Subcutaneous adipose tissue (tissue), 4 donors: ENCODE data around the gene PDZK1IP1. TPM values are rescaled to one million over a fixed set of nuclear protein-coding genes. Genes with fewer than 3 reads are reported as not detected.

Experiments
- total RNA-seq, 4 donors: library from RNA; depleted of rRNA; stranded (reverse); fragments of >200 nt; gene quantifications; one replicate each; pipeline ENCODE4 v1.1.0, GENCODE V29; 2016
- TF ChIP-seq, protein P1 (sequence below): fragments of 450-650 bp; IDR thresholded peaks from one replicate; pipeline ENCODE4 v1.5.1; 2016; ENCODE audit warnings: low read depth, mild to moderate bottlenecking, control low read depth, antibody characterized with exemption, moderate library complexity

Gene PDZK1IP1
- total RNA-seq, 4 donors from 2014 or later, result 0.85 to 11.3 (median 3.8) TPM; not detected in 1

DNA sequence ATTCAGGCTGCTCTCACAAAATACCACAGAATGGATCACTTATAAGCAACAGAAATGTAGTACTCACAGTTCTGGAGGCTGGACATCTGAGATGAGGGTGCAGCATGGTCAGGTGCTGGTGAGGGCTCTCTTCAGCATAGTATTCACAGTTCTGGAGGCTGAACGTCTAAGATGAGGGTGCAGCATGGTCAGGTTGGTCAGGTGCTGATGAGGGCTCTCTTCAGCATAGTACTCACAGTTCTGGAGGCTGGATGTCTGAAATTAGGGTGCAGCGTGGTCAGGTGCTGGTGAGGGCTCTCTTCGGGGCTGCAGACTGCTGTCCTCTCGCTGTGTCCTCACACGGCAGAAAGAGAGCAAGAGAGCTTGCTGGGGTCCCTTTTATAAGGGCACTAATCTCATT lies 17.1 kb downstream of the PDZK1IP1 start:
- TF ChIP-seq, protein P1, sequence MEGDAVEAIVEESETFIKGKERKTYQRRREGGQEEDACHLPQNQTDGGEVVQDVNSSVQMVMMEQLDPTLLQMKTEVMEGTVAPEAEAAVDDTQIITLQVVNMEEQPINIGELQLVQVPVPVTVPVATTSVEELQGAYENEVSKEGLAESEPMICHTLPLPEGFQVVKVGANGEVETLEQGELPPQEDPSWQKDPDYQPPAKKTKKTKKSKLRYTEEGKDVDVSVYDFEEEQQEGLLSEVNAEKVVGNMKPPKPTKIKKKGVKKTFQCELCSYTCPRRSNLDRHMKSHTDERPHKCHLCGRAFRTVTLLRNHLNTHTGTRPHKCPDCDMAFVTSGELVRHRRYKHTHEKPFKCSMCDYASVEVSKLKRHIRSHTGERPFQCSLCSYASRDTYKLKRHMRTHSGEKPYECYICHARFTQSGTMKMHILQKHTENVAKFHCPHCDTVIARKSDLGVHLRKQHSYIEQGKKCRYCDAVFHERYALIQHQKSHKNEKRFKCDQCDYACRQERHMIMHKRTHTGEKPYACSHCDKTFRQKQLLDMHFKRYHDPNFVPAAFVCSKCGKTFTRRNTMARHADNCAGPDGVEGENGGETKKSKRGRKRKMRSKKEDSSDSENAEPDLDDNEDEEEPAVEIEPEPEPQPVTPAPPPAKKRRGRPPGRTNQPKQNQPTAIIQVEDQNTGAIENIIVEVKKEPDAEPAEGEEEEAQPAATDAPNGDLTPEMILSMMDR, result no peak

DNA sequence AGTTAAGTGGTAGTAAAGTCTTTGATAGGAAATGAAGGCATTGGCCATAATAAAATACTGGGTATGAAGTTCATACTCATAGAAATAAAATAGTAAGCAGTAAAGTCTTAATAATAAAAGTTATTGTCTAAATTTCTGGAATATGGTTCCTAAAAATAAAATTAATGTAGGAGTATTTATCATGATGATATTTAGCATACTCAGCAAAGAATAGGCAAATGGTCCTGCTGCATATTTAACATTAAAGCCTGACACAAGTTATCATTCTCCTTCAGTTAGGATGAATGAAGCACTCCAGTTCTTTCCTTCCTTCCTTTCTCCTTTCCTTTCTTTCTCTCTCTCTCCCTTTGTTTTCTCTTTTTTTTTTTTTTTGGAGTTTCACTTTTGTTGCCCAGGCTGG lies 25.3 kb downstream of the PDZK1IP1 start:
- TF ChIP-seq, protein P1, result no peak

DNA sequence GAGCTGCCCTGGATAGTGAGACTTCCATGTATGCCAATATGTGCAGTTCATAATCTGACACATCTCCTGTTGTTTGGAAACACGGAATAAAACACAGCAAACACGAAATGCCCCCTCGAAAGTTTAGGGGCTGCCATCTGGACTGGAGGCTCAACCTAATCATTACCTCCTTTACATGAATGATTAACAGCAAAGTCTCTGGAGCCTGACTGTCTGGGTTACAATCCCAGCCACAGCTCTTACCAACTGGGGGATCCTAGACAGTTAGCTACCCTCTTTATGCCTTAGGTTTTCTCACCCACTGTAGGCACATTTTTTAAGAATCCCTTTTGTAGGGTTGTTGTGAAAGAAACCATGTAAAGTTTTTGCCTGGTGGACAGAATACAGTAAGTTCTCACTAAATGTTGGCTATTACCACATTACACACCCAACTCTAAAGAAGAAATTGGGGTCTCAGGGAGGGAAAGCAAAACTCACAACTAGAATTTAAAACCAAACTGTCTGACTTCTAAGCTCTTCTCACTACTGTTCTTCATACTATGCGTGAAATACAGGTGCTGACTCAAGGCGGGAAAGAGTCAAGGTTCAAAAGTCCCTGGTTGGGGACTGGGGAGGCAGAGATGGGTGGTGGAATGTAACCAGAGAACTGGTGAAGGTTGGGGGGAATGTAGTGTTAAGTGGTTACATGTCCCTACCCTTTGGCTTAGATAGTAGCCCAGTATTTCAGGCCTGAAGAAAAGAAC lies 28.4 kb downstream of the PDZK1IP1 start:
- TF ChIP-seq, protein P1, result no peak

DNA sequence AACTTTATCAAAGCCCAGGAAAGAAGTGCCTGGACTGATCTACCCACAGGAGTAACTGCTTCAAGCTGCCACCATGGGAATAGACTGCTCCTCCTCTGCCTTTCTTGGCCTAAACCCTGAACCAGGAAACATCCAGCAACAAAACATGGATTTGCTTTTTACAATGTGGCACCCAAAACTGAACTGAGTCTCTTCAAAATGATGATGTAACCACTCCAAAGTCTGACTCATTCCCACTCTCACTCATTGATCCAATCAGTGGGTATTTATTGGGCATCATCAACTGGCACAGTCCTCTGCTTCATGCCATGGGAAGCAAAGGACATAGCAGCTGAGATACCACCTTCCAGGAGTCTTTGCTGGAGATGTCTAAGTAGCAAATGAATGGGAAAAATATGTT lies 29.1 kb downstream of the PDZK1IP1 start:
- TF ChIP-seq, protein P1, result no peak

DNA sequence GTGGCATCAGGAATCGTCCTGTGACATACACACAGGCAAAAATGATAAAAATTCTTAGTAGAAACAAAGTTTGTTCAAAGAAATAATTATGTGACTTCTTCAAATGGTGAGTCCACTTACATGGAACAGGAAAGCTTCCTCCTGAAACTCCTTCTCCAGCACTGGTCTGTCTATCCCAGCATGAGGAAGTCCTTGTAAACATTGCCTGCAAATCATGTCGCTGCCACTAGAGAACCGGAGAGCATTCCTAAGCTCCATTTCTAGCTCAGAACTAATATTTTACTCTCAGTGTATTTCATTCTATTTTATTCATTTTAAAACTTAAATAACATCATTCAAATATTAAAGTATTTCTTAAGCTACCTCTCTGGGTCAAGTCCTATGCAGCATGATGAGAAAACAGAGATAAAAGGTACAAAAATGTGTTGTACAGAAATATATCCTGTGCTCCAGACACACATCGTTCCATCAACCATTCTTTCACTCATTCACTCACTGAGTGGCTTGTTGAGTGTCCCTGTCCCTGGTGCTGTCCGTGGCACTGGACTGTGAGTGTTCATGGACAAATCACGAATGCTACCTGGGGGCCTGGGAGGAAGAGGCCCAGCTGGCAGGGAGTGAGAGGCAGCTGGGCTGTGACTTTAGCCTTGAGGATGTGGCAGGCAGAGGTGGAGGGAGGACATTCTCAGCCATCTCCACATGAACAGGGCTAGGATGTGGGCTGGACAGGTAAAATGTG lies 42.6 kb downstream of the PDZK1IP1 start:
- TF ChIP-seq, protein P1, result no peak

DNA sequence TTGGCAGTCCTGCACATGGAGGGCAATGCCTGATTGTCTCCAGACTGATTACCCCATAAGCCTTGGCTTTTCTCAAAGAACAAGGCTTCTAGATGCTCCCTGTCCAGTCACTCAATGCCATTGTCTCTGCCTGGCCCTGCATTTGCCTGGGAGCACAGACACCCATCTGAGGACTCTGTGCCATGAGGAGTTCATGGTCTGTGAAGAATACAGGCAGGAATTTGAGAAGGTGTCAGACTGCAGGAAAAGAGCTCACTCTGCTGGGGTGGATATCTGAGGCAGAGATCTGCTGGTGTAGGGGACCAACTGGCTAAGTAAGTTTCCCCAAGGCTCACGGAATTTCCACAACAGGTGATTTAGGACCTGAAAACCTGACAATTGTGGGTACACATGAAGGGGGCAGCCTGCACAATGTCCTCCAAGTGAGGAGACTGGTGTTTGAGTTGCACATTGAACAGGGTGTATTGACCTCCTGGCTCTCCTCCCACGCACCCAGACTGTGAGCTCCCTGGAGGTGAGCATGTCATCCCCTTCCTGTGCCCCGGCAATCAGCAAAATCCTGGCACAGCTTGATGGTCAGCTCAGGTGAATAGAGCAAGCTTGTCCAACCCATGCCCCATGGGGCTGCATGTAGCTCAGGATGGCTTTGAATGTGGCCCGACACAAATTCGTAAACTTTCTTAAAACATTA lies 51.8 kb downstream of the PDZK1IP1 start:
- TF ChIP-seq, protein P1, result no peak

DNA sequence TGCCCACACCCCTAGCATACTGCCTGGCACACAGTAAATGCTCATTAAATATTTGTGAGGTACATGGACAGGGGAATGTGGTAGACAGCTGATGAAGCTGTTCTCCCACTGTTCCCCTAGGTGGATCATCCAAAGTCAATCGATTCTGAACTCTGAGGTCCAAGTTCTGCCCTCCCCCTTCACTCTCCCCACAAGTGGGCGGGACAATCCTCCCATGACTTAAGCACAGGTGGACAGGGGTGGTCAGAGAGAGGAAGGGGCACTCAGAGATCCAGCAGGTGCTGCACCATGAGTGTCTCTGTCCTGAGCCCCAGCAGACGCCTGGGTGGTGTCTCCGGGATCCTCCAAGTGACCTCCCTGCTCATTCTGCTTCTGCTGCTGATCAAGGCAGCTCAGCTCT lies 52.6 kb downstream of the PDZK1IP1 start, which contains the start of gene CYP4A22:
Gene CYP4A22, plus strand, starts transcription at position 244 of the 400 bp plus-strand sequence. Its CDS starts 45 bp downstream, at position 289.
- TF ChIP-seq, protein P1, result no peak
